Mucosa of descending colon (tissue), 3 donors: ENCODE data around the gene SGK1. TPM values are rescaled to one million over a fixed set of nuclear protein-coding genes. Genes with fewer than 3 reads are reported as not detected.

Experiments
- ATAC-seq: fragments of 200-7000 bp; cut with Tn5 transposase; one replicate; pipeline ENCODE4 v1.9.1; 2020; ENCODE audit warnings: mild to moderate bottlenecking, moderate library complexity
- DNase-seq, 3 donors: peaks; one replicate each; pipeline ENCODE4 v3.0.0-alpha.2; 2020
- H3K36me3 ChIP-seq: fragments of 200-600 bp; one replicate; pipeline ENCODE4 v1.8.0; 2021; ENCODE audit warnings: low read depth, mild to moderate bottlenecking
- H3K4me1 ChIP-seq: fragments of 200-600 bp; one replicate; pipeline ENCODE4 v1.8.0; 2021; ENCODE audit warnings: low read depth, mild to moderate bottlenecking
- H3K4me3 ChIP-seq: fragments of 200-600 bp; one replicate; pipeline ENCODE4 v1.8.0; 2021; ENCODE audit warnings: mild to moderate bottlenecking
- H3K9me3 ChIP-seq: fragments of 200-600 bp; one replicate; pipeline ENCODE4 v1.8.0; 2021; ENCODE audit warnings: mild to moderate bottlenecking
- CTCF ChIP-seq: fragments of 200-600 bp; IDR thresholded peaks from one replicate; pipeline ENCODE4 v1.8.0; 2022; ENCODE audit warnings: antibody characterized with exemption, mild to moderate bottlenecking
- intact Hi-C, 2 donors: fragments of 100-400 bp; cut with DNase I in 1 of 2; cut with micrococcal nuclease in 1 of 2; formaldehyde crosslinking; loops; one replicate each; pipeline versions ENCODE4 v1.11.0 to v1.11.1; 2022; cut with DNase I, micrococcal nuclease
- total RNA-seq, 3 donors: library from RNA; stranded (reverse); fragmentation: NEBNext Ultra II Directional in 2 of 3; extraction: Animal tissue kit (Norgen Biotek cat#: 25700) in 2 of 3; gene quantifications; one replicate each; pipeline versions ENCODE4 v1.2.1 to v1.2.4, GENCODE V29; 2021 to 2023
- donor health status: DM: no; HTN: no; CAD: no; lungs with moderate emphysema.
- donor health status: DM: no; HTN: no; CAD: no.
- donor health status: DM: no; HTN: yes; CAD: no.

The SGK1 gene
- total RNA-seq, 3 donors from 2014 or later: 49.4 to 492 (median 55.0) TPM

- H3K36me3 ChIP-seq: no peaks in the 10 kb centered on the region
- H3K4me1 ChIP-seq: no peaks in the 10 kb centered on the region
- DNase-seq (no peak), ATAC-seq (no peak)
- no peaks in the 10 kb centered on the region for H3K9me3 ChIP-seq
- no peak for TF ChIP-seq CTCF
- intact Hi-C loops: no loop called here
- no peak overlapping the region for H3K4me3 ChIP-seq
These were observed 198.4 kb downstream of the SGK1 start for GRCh38 chr6:134119486-134119885.
